Suppressor macrophage (primary cell): ENCODE measurements around the gene NFAM1.

Experiments
- DNase-seq, 4 experiments: peaks; one replicate each; pipeline ENCODE4 v3.0.0-alpha.2; 2020 to 2022
- total RNA-seq, 17 experiments: gene quantifications; one replicate each; lab custom pipeline; 2026; ENCODE audit warnings: mixed read lengths in 6 of 17, inconsistent platforms in 3 of 17; lab: John Stamatoyannopoulos, UW

The NFAM1 gene
- total RNA-seq: 29.3 to 142 (median 55.6) reads per million in 17 experiments

GRCh38 chr22:42432020-42432596, at the start of gene NFAM1:
Gene NFAM1 (minus strand): TSS chr22:42432403. CDS start chr22:42432357, 46 bp downstream.
- DNase-seq: peak; percentile 87 to 94 (median 92)

- no peak for DNase-seq
Observed at GRCh38 chr22:42475122-42475521, 42.9 kb upstream of the NFAM1 start.

GRCh38 chr22:42473484-42474193, 41.4 kb upstream of the NFAM1 start:
- DNase-seq: peak; percentile 68 to 82 (median 74)

GRCh38 chr22:42472671-42473070, 40.5 kb upstream of the NFAM1 start:
- no peak for DNase-seq

- DNase-seq: no peak
Observed at GRCh38 chr22:42471441-42471840, 39.2 kb upstream of the NFAM1 start.

GRCh38 chr22:42470366-42471082, 38.3 kb upstream of the NFAM1 start:
- DNase-seq: no peak

GRCh38 chr22:42468841-42469240, 36.6 kb upstream of the NFAM1 start:
- no peak for DNase-seq

GRCh38 chr22:42462016-42462415, 29.8 kb upstream of the NFAM1 start:
- no peak for DNase-seq

GRCh38 chr22:42461511-42461910, 29.3 kb upstream of the NFAM1 start:
- DNase-seq: no peak

GRCh38 chr22:42459287-42460063, 27.3 kb upstream of the NFAM1 start:
- no peak for DNase-seq

- DNase-seq: no peak
Observed at GRCh38 chr22:42452916-42453315, 20.7 kb upstream of the NFAM1 start.

- DNase-seq: no peak
Observed at GRCh38 chr22:42452456-42452855, 20.3 kb upstream of the NFAM1 start.

- DNase-seq: no peak
Observed at GRCh38 chr22:42451499-42452145, 19.4 kb upstream of the NFAM1 start.

- DNase-seq: no peak
Observed at GRCh38 chr22:42450862-42451261, 18.7 kb upstream of the NFAM1 start.

- DNase-seq: no peak
Observed at GRCh38 chr22:42446151-42446550, 13.9 kb upstream of the NFAM1 start.

GRCh38 chr22:42444077-42444904, 12.1 kb upstream of the NFAM1 start:
- peak; percentile 89 to 93 (median 90) for DNase-seq

- DNase-seq: peak in 2 of 4 experiments; percentile 14 to 28
Observed at GRCh38 chr22:42443240-42444076, 11.3 kb upstream of the NFAM1 start.

- DNase-seq: no peak
Observed at GRCh38 chr22:42442748-42443147, 10.5 kb upstream of the NFAM1 start.

- no peak for DNase-seq
Observed at GRCh38 chr22:42440728-42441127, 8.5 kb upstream of the NFAM1 start.
